GM21529 (cell line): Measurements from ENCODE around the gene BOD1.
A peak's percentile ranks its signal among the peaks of the same experiment; 100 is the strongest.

Source experiments
- ATAC-seq: cut with Tn5 transposase; IDR thresholded peaks from one replicate; pipeline ENCODE4 v1.9.1; 2021; ENCODE audit not compliant: unreplicated experiment

Gene BOD1

DNA sequence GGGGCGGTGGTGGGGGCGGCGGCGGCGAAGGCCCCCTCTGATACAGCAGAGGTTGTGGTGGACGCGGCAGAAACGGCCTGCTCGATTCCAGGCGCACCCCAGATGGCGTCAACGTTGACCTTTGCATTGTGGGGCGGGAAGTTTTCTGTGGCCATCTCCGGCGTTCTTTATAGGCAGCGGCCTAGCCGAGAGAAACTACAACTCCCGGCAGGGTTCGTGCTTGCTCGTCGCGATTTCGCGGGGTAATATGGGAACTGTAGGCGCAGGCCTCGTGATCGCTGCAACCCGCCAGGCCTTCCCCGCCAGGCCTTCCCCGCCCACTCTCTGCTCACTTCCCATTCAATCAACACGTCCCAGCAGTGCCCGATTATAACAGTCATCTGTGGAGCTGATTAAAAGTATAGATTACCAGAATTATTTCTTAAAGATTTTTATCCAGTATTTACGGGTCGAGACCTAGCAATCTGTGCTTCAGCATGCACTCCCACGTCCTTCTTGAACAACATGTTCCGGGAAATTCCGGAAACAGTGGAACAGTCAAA, at the start of gene BOD1:
Gene BOD1, minus strand, starts transcription at position 74 of the 542 bp plus-strand sequence. CDS start 214 bp downstream, outside the sequence.
- ATAC-seq: peak; percentile 93

DNA sequence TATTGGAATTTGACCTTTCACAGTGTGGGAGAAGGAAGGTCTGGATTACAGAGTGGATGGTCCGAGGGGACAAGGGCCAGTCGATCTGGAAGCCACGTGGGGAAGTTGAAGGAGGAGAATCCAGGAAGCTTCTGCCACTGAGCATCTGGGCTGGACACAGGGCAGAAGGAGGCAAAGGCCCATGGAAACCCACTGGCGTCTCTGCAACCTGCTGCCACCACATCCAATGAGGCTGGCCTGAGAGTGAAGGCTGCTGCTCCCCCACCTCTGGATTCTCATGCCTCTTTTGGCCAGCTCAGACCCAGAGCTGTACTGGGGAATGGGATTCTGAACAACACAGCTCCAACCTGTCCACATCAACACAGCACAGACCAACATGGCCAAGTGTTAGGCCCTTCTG, 48.9 kb upstream of the BOD1 start:
- ATAC-seq: no peak

DNA sequence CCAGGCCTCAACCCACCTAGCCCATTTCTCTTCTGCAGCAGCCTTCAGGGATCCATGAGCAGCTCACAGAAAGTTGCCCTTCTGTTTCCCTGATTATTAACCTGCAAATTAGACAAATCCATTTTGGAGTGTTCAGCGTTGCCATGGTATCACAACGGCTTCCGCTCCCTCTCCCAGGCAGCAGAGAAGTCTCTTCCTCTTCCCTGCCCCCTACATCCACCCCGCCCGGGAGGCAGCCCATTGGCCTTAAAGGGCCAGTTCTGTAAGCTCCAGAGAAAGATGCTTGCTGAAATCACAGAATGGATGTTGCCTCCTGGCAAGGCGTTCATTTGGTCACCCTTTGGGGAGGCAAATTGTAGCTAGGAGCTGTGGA, 47.7 kb upstream of the BOD1 start:
- peak; percentile 63 for ATAC-seq

DNA sequence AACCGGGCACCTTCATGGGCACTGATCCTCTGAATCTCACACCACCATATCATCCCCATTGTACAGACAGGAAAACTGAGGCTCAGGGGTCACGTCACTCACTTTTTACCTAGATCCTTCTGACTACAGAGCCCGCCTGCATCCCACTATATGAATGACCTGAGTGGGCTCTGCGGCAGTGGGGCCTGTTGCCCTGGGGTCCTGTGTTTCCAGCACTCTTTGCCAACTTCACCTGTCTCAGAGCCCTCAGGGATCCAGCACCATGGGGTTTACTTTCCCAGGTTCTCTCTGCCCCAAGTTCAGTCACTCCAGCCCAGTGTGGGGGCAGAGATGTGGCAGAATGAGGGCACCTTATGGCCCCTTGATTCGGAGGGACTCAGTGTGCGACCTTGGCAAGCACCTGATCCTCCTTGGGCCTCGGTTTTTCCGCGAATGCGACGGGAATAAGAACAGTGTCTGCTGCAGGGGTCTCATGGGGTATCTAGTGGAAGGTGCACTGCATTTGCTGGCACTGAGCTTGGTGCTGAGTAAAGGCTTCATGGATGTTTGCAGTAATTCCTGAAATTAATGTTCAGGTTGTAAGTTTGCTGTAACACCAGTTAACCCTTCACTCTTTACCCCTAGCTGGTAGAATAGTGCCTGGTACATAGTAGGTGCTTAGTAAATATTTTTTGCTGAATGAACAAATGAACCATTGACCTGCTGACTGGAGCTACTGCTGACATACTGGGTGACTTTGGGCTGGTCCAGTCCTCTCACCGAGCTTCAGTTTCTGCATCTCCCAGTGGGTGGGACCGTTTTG, 47.1 kb upstream of the BOD1 start:
- ATAC-seq: peak; percentile 28

DNA sequence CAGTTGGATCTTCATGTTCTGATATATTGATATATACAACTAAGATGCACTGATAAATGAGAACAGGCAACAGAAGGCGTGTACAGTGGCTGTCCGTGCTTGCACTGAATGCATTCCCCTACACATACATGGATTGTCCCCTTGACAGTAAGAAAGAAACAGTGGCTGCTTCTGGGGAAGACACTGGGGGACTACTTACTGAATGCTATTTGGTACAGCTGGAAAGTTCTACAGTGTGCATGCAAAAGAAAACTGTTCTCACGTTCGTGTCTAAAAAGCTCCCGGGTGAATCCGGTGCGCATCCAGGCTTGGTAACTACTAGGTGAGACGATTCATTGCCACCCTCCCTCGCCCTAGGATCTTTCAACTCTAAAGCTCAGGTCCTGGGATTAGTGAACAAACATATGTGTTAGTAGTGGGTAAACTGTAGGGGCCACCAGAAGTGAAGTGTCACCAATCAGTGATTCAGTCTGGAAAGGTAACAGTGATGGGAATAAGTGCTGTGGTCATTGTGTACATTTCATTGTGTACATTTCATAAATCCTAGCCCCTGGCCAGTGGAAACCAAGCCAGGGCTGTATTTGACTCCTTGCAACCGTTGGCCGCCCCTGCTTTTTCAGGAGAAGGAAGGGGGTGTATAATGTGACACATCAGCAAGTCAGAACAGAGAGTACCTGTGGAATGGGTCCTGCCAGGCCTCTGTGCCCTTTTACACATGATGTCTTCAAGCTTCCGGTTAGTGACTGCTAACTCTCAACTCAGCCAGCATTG, 46.3 kb upstream of the BOD1 start:
- no peak for ATAC-seq

DNA sequence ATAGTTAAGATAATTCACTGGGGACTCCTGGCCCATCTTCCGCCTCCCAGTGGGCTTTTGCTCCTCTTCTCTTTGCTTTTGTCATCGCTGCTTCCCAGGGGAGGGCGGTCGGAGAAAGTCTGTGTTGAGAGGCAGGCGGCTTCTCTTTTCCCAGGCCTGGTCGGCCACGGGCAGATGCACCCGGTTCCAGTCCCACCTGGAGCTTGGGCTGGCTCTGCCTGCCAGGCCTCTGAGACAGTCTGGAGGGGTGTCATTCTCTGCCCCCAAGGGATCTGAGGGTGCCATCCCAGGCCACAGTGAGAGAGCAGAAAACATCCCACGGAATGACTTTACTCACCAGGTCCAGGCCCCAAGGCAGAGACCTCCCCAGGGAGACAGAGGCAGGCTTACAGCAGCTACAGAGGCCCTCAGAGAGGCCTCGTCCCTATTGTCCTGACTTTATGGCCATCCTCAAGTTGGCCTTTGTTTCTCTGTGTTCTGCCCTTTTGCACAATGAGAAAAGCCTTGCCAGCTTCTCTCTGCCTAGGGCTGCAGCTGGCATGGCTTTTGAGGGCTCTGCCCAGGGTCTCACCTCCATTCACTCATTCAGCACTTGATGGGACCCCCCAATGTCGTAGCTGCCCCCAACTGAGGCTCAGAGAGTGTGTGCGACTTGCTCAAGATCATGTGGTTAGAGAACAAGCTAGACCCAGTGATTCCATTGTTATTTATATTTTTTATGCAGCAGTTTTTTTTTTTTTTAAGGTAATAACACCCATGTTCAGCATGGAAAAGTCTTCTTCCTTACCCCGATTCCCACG, 44.2 kb upstream of the BOD1 start:
- no peak for ATAC-seq

DNA sequence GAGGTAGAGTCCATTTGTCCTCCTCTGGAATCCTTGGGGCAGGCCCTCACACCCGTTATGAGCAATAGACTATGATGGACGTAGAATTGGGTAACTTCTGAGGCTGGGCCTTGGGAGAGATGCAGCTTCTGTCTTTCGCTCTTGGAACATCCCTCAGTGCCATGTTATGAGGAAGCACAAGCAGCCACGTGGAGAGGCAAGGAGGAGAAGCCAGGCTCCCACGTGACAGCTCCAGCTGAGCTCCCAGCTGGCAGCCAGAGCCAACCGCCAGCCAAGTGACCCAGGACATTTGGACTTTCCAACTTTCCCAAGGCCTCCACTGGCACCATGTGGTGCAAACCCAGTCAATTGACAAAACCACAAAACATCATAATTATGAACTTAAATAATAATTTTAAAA, 43.0 kb upstream of the BOD1 start:
- ATAC-seq: no peak

DNA sequence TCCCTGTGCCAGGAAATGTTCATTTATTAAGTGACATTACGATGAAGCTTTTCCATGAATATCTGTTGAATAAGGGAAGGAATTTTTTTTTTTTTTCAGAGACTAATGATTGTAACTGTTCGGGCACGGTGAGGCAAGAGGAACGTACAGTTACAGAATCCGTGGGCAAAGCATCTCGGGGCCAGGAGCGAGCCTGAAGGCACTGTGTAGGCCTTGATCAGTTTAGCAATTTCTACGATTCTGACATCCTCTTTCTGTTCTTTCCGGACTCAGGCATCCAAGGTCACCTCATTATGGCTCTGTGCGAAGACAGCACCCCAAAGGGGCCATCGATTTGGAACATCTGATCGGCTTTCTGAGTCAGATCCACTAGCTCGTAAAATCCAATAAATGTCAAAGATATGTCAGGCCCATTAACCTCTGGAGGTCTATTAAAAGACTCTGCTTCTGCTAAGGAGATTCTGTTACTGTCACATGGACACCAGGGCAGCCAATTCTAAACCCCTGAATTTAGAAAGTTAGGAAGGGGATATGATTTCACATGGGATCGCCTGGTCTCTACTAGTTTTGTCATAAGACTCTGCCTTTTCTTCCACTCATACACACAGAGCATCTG, 41.4 kb upstream of the BOD1 start:
- ATAC-seq: no peak

DNA sequence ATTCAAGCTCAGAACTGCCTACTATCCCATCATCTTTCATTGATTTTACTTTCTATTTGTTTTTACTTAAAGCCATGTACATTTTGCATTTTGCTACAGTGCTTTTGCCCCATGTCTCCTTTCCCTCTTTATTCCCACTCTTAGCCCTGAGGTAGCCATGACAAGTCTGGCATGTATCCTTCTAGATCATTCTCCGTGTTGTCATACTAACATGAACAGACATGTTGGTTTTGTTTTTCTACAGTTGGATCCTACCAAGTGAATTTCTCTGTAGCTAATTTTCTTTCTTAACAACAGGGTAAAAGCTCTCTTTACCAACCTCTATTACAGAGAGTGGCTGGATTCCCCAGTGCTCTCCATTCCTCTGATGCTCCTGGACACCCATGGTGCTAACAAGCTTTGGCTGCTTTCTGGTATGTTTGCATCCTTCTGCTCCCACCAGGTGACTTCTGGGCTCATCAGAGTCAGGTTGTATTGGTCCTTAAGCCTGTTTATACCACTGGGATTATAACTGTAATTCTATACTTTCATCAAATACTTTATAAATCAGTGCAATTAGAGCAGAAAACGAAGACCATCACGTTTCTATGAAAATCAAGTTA, 38.8 kb upstream of the BOD1 start:
- no peak for ATAC-seq

DNA sequence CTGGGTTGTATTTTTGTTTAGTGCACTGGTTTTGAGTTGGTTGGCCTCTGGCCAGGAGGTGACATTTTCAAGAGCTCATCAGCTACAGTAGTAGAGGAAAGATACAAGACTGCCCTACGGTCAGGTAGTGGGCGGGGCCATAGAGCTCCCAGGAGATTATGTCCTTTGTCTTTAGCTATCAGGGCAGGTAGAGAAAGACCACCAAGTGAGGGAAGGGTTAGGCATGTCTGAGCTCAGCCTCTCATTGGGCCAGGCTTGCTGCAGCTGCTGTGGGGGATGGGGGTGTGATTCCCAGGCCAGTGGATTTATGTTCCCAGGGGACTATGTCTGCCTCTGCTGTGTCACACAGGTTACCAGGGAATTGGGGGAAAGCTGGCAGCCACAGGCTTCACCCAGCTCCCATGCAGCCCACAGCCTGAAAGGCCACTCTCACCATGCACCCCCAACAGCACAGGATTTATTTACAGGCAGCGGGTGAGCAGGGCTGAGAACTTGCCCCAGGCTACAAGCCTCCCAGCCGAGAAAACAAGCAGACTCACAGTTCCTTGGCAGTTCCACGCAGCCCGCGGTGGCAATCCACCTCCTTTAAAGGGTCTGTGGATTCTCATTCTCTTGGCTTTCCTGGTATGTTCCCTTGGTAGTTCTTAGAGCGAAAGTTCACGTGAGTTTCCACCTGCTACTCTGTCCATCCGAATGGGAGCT, 37.5 kb upstream of the BOD1 start:
- no peak for ATAC-seq

DNA sequence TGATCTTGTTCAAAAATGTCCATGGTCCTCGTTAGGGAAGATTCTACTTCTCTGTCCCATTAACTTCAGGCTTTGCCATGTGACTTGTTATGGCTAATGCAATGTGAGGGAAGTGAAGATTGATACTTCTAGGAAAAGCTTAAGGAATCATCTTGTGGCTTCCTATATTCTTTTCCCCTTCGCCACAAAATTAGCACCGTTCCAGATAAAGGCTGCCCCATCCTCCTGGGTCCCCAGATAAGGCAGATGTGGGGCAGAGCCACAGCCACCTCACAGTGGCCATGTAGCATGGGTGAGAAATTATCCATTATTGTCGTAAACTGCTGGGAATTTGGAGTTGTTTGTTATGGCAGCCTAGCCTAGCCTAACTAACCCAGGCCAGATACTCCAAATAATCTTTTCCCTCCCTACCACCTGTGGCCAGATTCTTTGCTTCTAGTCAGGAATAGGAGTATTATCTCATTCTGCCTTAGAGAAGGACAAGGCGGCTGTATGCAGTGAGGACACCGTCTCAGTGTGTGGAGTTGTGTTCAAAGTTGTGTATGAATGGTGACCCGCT, 31.9 kb upstream of the BOD1 start:
- ATAC-seq: no peak

DNA sequence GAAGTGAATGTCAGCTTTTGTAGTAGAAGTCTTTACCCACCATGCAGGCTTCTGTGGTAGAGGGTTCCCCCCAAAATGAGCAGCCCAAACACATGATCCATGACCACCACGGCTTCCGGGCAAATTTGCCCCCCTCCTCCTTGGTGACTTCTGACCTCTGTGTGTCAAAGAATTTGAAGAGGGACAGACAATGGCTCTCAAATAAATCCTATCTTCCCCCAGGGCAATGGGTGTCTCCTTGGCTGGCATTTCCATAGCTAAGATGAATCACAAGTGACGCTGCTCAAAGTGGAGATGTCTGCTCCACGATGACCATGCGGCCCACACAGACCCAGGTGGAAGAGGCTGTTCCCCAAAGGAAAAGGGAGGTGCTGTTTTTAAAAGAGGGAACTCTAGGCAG, 30.2 kb upstream of the BOD1 start:
- ATAC-seq: no peak

DNA sequence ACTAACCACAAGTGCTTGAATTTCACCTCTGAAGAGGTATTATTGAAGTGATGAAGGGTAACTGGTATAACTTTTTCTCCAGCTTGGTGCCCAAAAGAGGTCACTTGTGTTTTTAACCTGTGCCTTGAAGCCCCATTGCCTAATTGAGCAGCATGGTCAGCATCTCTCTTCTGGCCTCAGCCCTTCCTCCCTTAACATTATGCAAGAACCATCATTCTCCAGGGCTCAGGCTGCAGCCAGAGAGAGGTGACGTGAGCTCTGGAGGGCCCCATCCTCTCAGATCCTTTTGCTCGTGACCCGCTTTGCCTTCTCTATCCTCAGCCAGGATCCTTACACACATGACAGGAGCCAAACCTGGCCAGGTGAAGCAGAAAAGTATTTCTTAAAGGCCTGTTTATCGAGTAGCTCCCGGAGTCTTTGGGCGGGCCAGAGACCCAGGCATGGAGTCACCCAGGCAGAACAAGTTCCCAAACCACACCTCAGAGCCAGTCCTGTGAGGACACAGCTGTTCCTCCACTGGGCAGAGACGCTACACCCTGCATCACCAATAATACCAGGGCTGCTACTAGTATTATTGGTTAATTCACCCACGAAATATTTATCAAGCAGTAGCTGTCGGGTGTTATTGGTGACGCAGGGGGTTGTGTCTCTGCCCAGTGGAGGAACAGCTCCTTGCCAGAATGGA, 29.6 kb upstream of the BOD1 start:
- ATAC-seq: no peak

DNA sequence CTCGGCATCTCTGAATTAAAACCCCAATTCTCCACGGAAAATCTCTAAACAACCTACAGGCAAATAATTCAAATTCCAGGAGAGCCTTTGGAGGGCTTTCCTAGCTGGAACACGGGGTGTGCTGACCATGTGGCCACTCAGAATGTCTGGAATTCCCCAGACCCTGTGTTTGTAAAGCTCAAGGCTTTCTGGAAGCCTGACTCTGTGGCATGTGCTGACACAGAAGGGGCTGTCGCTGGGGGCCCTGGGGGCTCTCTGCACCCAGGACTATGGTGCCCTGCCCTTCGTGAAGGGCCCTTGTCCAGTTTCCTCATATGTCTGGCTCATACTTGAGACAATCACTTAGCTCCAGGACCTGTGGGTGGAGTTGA, 29.0 kb upstream of the BOD1 start:
- ATAC-seq: no peak

DNA sequence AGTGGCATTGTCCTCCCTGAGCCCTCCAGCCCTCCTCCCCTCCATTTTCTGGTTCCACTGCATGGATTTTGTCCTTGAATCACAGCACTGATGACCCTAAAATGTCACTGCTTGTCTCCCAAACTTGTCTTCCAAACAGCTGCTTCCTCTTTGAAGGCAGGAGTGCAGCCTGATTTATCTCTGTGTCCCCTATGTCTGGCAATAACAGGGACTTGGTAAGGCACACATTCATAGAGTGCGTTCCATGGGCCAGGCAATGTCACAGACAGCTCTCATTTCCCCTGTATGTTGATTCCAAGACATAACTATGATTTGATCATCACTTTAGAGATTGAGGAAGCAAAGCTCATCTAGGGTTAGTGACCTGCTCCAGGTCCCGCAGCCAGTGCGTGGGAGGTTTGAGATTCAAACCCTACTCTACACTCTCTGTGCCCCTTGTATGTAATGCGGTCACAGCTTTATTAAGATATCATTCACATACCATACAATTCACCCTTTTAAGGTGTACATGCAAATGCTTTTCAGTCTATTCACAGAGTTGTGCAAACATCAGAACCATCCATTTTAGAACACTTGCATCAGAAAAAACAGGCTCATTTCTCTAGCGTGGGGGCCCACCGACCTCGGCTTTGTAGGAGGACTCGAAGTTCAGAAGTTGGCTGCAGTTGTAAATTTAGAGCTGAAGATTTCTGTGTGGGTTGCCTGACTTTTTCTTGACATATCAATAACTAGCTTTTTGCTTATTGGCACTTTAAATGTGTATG, 28.4 kb upstream of the BOD1 start:
- no peak for ATAC-seq

DNA sequence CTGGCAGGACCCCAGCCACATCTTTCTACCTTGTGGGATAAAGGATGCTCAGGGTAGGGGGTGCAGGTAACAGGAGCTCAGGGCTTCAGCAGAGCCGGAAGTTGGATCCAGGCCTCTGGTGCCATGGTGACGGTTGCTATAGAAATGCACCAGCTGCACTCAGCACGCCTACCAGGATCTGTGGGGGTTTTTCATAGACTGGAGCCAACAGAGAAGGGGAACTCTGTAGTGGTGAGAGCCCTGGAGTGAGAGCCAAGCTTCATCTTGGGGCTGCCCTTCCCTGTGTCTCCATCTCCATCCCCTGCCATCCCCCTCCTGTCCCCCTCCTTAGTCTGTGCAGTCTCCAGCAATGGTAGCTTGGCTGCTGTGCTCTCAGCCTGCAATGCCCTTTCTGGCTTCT, 27.5 kb upstream of the BOD1 start:
- ATAC-seq: peak; percentile 93

DNA sequence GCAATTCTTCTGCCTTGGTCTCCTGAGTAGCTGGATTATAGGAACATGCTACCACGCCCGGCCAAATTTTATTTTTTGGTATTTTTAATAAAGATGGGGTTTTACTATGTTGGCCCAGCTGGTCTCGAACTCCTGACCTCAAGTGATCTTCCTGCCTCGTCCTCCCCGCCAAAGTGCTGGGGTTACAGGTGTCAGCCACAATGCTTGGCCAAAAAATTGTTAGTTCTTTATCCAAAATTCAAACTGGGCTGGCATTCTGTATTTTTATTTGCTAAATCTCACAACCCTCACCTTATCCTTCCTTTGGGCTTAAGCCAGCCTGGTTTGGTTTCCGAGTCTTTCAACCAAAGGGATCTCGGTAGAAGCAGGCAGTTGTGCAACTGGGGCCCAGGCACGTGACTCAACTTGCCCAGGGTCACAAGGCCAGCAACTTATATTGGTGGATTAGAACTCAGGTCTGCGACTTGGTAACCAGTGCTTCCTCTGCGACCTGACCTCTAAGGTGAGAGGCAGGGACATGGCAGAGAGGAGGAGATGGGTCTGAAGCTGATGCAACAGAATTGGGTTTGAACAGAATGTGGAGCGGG, 26.5 kb upstream of the BOD1 start:
- no peak for ATAC-seq
